Activated naive CD4-positive, alpha-beta T cell treated with anti-CD3 and anti-CD28 coated beads, Interleukin-2, amount 50 U/mL, for 72 hours (primary cell): ENCODE data around the gene TPX2. TPM values are rescaled to one million over a fixed set of nuclear protein-coding genes. Genes with fewer than 3 reads are reported as not detected.
A peak's percentile ranks its signal among the peaks of the same experiment; 100 is the strongest.

Experiments used
- ATAC-seq, 2 donors: fragments of 150-1000 bp; cut with Tn5 transposase; 2 replicates each; pipeline ENCODE4 v1.10.0; 2021; ENCODE audit warnings: mild to moderate bottlenecking in 2 of 2, moderate library complexity in 2 of 2
- DNase-seq, 2 donors: peaks; one replicate each; pipeline ENCODE4 v3.0.0; 2021 to 2022; ENCODE audit warnings: low spot score in 2 of 2
- H3K27ac Mint-ChIP-seq, 2 donors: one replicate each; pipeline ENCODE4 v1.8.0; 2022; ENCODE audit warnings: mild to moderate bottlenecking in 2 of 2, mixed read lengths in 2 of 2
- H3K36me3 Mint-ChIP-seq, 2 donors: one replicate each; pipeline ENCODE4 v1.8.0; 2022; ENCODE audit warnings: mixed read lengths in 2 of 2
- H3K9me3 Mint-ChIP-seq, 2 donors: one replicate each; pipeline ENCODE4 v1.8.0; 2022; ENCODE audit warnings: mixed read lengths in 2 of 2
- total RNA-seq, 2 donors: library from RNA; stranded (reverse); gene quantifications; one replicate each; pipeline ENCODE4 v1.2.3, GENCODE V29; 2022

Gene TPX2
- 100 to 1,000 TPM; 123 to 215 TPM for total RNA-seq

- H3K27ac Mint-ChIP-seq = no peak within 1 kb of the TSS
- DNase-seq (peak; percentile 80 to 91), ATAC-seq (peak; percentile 95 to 99)
- no peaks in the 10 kb centered on the region for H3K9me3 Mint-ChIP-seq
- H3K36me3 Mint-ChIP-seq = peaks cover 0 to 7% of the 10 kb centered on the region in 2 donors
Measured at GRCh38 chr20:31738729-31739549, at the start of gene TPX2. Gene TPX2, plus strand, starts transcription at chr20:31739290. Its CDS starts 18,187 bp downstream, at chr20:31757477.

GRCh38 chr20:31690124-31690666 lies 48.9 kb upstream of the TPX2 start:
- H3K9me3 Mint-ChIP-seq = no peaks in the 10 kb centered on the region
- peaks cover 10 to 38% of the 10 kb centered on the region in 2 donors for H3K36me3 Mint-ChIP-seq
- peak overlapping the region in 1 of 2 donors; percentile 5 for H3K27ac Mint-ChIP-seq

GRCh38 chr20:31691646-31692275 lies 47.3 kb upstream of the TPX2 start:
- DNase-seq (no peak), ATAC-seq (no peak)
- Mint-ChIP-seq H3K36me3 (peaks cover 15 to 33% of the 10 kb centered on the region in 2 donors), H3K9me3 (no peaks in the 10 kb centered on the region), H3K27ac (peak overlapping the region in 1 of 2 donors; percentile 73)

More at GRCh38 chr20:31690124-31690666, 48.9 kb upstream of the TPX2 start:
- ATAC-seq (no peak), DNase-seq (no peak)

- DNase-seq (no peak), ATAC-seq (no peak)
- no peaks in the 10 kb centered on the region for H3K9me3 Mint-ChIP-seq
- peaks cover 10 to 28% of the 10 kb centered on the region in 2 donors for H3K36me3 Mint-ChIP-seq
- peak overlapping the region in 1 of 2 donors; percentile 88 for H3K27ac Mint-ChIP-seq
Measured at GRCh38 chr20:31693402-31693801, 45.7 kb upstream of the TPX2 start.

GRCh38 chr20:31693987-31694661 lies 45.0 kb upstream of the TPX2 start:
- Mint-ChIP-seq H3K36me3 (peaks cover 13 to 28% of the 10 kb centered on the region in 2 donors), H3K27ac (peak overlapping the region; percentile 10 to 88), H3K9me3 (no peaks in the 10 kb centered on the region)
- ATAC-seq (no peak), DNase-seq (no peak)

- H3K9me3 Mint-ChIP-seq = peaks cover 0 to 1% of the 10 kb centered on the region in 2 donors
- DNase-seq (no peak), ATAC-seq (no peak)
- peaks cover 14 to 31% of the 10 kb centered on the region in 2 donors for H3K36me3 Mint-ChIP-seq
- peak overlapping the region; percentile 10 to 89 for H3K27ac Mint-ChIP-seq
Measured at GRCh38 chr20:31694842-31695593, 44.1 kb upstream of the TPX2 start.

- H3K9me3 Mint-ChIP-seq = peaks cover 0 to 9% of the 10 kb centered on the region in 2 donors
- peak overlapping the region; percentile 10 to 90 for H3K27ac Mint-ChIP-seq
- ATAC-seq (no peak), DNase-seq (no peak)
- H3K36me3 Mint-ChIP-seq = peaks cover 14 to 34% of the 10 kb centered on the region in 2 donors
Measured at GRCh38 chr20:31695849-31696804, 43.0 kb upstream of the TPX2 start.

GRCh38 chr20:31698243-31698802 lies 40.8 kb upstream of the TPX2 start:
- Mint-ChIP-seq H3K9me3 (peaks cover 0 to 16% of the 10 kb centered on the region in 2 donors), H3K27ac (peak overlapping the region; percentile 72 to 97), H3K36me3 (peaks cover 23 to 46% of the 10 kb centered on the region in 2 donors)
- ATAC-seq (no peak), DNase-seq (no peak)

GRCh38 chr20:31698803-31699718 lies 40.0 kb upstream of the TPX2 start:
- H3K9me3 Mint-ChIP-seq = peaks cover 0 to 16% of the 10 kb centered on the region in 2 donors
- peak overlapping the region; percentile 72 to 97 for H3K27ac Mint-ChIP-seq
- ATAC-seq (peak; percentile 90 to 95), DNase-seq (peak in 1 of 2 donors; percentile 59)
- peaks cover 23 to 46% of the 10 kb centered on the region in 2 donors for H3K36me3 Mint-ChIP-seq

GRCh38 chr20:31699801-31700728 lies 39.0 kb upstream of the TPX2 start:
- H3K36me3 Mint-ChIP-seq = peaks cover 23 to 54% of the 10 kb centered on the region in 2 donors
- H3K27ac Mint-ChIP-seq = peak overlapping the region; percentile 70 to 72
- DNase-seq = no peak
- ATAC-seq = peak in 1 of 2 donors; percentile 42
- H3K9me3 Mint-ChIP-seq = peaks cover 0 to 16% of the 10 kb centered on the region in 2 donors

- peaks cover 0 to 16% of the 10 kb centered on the region in 2 donors for H3K9me3 Mint-ChIP-seq
Measured at GRCh38 chr20:31700747-31701146, 38.3 kb upstream of the TPX2 start.

GRCh38 chr20:31701591-31701990 lies 37.5 kb upstream of the TPX2 start:
- Mint-ChIP-seq H3K27ac (peak overlapping the region; percentile 72 to 93), H3K9me3 (peaks cover 0 to 16% of the 10 kb centered on the region in 2 donors), H3K36me3 (peaks cover 21 to 57% of the 10 kb centered on the region in 2 donors)
- no peak for ATAC-seq
- DNase-seq = no peak

More at GRCh38 chr20:31700747-31701146, 38.3 kb upstream of the TPX2 start:
- Mint-ChIP-seq H3K36me3 (peaks cover 23 to 57% of the 10 kb centered on the region in 2 donors), H3K27ac (peak overlapping the region; percentile 70 to 72)
- DNase-seq = no peak
- ATAC-seq = no peak
